GM18861 (cell line): ENCODE results near the gene SOS1.
A peak's percentile ranks its signal among the peaks of the same experiment; 100 is the strongest.
"Not testable (repeated sequence)": the region's sequence is repeated elsewhere in the genome, so short reads cannot be mapped to it uniquely, and the experiment has no call there.

Source experiments
- ATAC-seq: cut with Tn5 transposase; IDR thresholded peaks from one replicate; pipeline ENCODE4 v1.9.1; 2021; ENCODE audit not compliant: unreplicated experiment

The SOS1 gene

GRCh38 chr2:39107724-39108273 is 13.1 kb downstream of the SOS1 start:
- no peak for ATAC-seq

GRCh38 chr2:39107156-39107555 is 13.7 kb downstream of the SOS1 start:
- no peak for ATAC-seq

DNA sequence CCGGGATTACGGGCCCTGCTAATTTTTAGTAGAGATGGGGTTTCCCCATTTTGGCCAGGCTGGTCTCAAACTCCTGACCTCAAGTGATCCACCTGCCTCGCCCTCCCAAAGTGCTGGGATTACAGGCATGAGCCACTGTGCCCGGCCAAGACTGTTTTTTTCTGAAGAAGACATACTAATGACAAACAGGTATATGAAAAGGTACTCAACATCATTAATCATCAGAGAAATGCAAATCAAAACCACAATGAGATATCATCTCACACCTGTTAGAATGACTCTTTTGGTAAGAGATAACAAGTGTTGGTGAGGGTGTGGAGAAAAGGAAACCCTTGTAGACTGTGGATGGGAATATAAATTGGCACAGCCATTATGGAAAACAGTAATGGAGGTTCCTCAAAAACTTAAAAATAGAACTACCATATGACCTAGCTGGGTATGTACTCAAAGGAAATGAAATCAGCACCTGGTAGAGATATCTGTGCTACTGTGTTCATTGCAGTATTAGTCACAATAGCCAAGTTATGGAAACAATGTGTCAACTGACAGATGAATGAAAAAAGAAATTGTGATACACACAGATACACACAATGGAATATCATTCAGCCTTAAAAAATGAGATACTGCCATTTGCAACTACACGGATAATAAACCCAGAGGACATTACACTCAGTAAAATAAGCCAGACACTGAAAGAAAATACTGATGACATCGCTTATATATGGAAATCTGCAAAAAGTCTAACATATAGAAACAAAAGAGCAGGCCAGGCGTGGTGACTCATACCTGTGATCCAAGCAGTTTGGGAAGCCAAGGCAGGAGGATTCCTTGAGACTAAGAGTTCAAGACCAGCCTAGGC is 20.8 kb downstream of the SOS1 start:
- peak; percentile 61 for ATAC-seq

- ATAC-seq, result no peak
Measured at GRCh38 chr2:39099310-39099869, 21.5 kb downstream of the SOS1 start.

DNA sequence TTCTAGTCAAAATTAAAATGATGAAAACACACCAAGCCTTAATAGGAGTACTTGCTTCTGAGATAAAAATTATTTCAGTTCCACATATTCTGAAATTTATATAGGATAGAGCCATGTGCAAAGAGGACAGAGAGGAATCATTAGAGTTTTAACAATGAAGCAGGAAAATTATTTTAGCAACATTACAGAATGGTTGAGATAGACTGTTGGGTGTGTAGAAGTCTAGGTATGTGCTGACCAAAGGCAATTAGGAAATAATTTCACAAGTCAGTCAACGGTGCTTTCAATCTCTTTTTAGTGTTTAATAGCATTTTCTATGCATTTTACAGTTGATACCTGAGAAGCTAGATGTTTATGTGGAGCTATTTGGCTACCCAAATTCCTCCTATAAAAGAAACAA is 25.2 kb downstream of the SOS1 start:
- no peak for ATAC-seq

GRCh38 chr2:39094717-39095363 is 26.0 kb downstream of the SOS1 start:
- ATAC-seq, result peak; percentile 78

DNA sequence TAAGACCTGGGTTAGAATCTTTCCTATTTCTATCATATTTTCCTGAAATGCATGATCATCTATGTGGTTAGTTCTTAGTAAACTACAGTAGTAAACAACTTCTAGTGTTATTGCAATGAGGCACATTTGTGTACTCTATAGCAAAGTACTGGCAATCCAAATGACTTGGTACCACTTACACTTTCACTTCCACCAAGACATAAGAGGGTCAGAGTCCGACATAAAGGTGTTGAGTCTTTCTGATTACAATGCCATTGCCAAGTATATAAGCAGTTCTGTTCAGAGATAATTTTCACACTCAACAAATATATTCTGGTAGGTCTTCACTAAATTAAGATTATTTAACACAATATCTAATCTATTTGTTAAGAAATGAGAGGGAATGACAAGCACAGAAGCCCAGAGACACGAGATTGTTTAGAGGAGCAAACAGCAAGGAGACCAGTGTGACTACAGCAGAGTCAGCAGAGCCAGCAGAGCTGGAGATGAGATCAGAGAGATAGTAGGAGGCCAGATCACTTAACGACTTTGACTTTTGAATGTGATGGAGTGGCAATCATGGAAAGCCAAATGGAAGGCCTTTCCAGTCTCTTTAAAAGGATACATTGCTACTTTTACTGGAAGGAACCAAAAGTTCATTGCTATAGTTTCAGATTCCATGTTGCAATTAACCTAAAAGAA is 27.5 kb downstream of the SOS1 start:
- no peak for ATAC-seq

DNA sequence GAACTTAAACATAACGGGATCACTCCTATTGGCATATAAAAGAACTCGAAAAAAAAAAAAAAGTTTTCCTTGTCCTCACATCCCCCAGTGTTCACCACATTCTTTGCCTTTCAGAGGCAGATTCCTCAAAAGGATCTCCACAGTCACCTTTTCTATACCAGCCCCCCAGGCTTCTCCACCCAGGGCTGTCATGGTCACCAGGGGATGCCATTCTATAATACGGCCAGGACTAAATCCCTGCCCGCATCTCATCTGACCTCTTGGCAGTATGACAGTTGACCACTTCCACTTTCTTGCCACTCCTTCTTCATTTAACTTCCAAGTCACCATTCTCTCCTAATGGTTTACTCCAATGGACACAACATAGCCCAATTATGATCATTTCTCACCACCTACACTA is 29.3 kb downstream of the SOS1 start:
- ATAC-seq, result no peak

- ATAC-seq, result no peak
Measured at GRCh38 chr2:39091063-39091462, 29.8 kb downstream of the SOS1 start.

DNA sequence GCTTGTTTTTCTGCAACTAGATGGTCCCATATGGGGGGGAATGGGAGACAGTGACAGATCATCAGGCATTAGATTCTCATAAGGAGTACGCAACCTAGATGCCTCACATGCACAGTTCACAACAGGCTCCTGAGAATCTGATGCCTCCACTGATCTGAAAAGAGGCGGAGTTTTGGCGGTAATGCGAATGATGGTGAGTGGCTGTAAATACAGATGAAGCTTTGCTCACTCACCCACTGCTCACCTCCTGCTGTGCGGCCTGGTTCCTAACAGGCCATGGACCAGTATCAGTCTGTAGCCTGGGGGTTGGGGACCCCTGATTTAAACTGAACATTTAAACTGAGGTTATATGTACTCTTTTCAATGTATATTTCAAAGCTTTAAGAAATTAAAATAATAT is 40.7 kb downstream of the SOS1 start:
- ATAC-seq, result no peak

DNA sequence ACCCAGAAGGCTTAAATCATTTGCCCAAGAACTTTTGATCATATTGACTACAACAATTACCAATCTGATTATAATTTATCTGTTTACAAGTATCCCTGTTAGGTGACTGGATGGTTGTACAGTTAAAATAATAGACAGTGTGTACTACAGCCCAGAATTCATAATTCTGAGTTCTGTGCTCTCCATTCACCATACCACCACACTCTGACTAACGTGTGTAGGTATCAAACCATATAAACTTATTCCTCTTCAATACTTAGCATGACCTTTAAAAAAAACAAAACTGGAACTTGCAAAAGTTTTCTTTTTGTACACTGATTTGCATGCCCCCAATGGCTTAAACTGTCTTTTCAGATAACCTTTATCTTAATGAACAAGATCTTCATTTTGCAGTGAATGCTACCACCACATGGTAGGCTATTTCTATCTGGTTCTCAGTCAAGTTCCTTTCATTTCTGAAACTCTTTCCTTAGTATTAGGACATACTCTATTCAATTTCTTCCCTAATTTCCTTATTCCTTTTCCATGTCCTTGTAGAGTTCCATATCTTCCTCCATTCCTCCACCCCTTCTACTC is 50.9 kb downstream of the SOS1 start:
- no peak for ATAC-seq

DNA sequence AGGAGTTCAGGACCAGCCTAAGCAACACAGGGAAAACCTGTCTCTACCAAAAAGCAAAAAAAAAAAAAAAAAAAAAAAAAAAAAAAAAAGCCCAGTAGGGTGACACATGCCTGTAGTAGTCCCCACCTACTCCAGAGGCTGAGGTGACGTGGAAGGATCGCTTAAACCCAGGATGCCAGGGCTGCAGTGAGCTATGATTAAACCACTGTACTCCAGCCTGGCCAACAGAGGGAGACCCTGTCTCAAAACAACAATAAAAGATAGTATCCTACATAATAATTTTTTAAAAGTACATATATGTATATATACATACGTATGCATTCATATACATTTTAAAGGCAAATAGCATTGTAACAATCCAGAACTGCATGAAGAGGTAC is 51.7 kb downstream of the SOS1 start:
- ATAC-seq, result no peak

DNA sequence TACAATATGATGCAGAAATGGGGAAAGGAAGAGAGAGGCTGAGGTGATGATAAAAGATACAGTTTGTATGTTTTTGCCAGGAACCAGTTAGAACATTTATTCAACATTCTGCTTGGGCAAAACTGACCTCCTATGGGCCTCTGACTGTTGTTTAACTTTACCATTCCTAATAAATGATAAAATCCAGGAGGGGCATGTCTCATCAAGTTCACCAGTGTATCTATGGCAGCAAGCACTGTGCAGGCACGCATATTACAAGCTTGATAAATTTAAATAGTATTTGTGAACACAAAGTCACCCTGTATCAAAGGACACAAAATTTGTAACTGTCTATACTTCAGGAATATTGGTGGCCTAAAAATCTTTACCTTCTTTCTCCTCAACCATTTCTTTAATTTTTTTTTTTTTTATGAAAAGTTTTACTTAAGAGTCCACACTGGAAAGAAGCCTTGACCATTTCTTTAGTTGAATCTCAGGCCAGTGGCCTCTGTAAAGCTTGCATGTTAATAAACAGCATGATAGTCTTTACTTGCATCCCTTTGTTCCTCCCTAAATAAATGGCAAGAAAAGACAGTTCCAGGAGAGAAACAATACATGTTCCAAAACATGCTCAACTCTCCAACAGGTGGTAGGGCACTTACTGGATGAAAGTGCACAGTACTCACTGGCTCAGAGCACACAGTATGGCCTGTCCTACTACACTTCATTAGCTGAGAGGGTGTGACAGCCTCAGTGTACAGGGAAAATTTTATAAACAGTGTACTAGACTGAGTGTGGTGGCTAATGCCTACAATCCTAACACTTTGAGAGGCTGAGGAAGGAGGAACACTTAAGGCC is 52.3 kb downstream of the SOS1 start:
- no peak for ATAC-seq

- no peak for ATAC-seq
Measured at GRCh38 chr2:39065616-39066015, 55.2 kb downstream of the SOS1 start.

DNA sequence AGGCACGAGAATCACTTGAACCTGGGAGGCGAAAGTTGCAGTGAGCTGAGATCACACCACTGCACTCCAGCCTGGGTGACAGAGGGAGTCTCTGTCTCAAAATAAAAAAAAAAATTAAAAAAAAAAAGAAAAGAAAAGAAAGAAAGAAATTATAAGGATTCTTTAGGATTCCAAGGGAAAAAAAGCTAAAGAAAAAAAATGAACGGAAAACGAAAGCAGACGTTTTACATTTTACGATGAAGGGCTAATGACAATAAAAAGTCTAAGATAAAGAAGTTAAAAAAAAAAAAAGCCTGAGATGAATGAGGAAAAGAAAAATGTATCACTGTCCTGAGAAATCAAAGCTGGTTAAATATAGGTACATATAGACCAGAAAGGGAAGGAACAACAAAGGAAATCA is 58.5 kb downstream of the SOS1 start:
- no peak for ATAC-seq

GRCh38 chr2:39061280-39061679 is 59.6 kb downstream of the SOS1 start:
- no peak for ATAC-seq

GRCh38 chr2:39059366-39059952 is 61.4 kb downstream of the SOS1 start:
- no peak for ATAC-seq

GRCh38 chr2:39058101-39058500 is 62.8 kb downstream of the SOS1 start:
- no peak for ATAC-seq

GRCh38 chr2:39052665-39053064 is 68.2 kb downstream of the SOS1 start:
- not testable (repeated sequence) for ATAC-seq

GRCh38 chr2:39050109-39050508 is 70.7 kb downstream of the SOS1 start:
- ATAC-seq, result no peak
